ENCODE measurements around the gene HNRNPU.
A peak's percentile ranks its signal among the peaks of the same experiment; 100 is the strongest.

Gene HNRNPU

DNA sequence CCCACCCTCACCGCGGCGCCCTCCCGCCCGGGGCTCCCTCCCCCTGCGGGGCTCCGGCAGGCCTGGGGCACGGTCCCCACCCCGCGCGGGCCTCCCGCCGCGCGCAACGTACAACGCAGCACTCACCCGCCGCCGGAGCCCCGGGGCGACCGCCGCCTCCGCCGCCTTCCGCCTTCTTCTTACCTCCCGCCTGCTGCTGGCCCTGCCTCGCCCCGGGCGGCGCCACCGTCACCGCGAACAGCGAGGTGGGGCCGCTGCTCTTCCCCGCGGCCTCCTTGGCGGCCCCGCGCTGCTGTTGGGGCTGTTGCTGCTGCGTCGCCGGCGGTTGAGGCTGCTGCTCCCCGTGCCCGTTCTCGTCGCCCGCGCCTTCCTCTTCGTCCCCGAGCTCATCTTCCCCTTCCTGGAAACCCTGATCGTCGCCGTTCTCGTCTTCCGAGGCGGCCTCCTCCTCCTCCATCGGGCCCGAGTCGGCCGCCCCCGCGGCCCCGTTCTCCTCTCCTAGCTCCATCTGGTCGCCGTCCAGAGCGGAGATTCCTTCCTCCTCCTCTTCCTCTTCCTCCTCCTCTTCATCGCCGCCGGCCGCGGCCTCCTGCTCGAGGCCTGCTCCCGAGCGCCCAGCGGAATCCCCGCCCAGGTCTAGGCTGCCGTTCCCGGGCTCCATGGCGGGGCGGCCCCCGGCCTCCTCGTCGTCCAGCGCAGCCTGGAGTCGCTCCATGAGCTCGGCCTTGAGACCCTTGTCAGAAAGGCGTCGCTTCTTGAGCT lies 671 bp downstream of the HNRNPU start:
- no peak for DNase-seq (ENCODE audit: low read depth)
- TF ChIP-seq, protein P1, sequence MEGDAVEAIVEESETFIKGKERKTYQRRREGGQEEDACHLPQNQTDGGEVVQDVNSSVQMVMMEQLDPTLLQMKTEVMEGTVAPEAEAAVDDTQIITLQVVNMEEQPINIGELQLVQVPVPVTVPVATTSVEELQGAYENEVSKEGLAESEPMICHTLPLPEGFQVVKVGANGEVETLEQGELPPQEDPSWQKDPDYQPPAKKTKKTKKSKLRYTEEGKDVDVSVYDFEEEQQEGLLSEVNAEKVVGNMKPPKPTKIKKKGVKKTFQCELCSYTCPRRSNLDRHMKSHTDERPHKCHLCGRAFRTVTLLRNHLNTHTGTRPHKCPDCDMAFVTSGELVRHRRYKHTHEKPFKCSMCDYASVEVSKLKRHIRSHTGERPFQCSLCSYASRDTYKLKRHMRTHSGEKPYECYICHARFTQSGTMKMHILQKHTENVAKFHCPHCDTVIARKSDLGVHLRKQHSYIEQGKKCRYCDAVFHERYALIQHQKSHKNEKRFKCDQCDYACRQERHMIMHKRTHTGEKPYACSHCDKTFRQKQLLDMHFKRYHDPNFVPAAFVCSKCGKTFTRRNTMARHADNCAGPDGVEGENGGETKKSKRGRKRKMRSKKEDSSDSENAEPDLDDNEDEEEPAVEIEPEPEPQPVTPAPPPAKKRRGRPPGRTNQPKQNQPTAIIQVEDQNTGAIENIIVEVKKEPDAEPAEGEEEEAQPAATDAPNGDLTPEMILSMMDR (IDR thresholded peaks at IDR 0.05; ENCODE audit: control insufficient read depth, extremely low read depth, insufficient read depth), result no peak
- peak overlapping the region; percentile 95 for H3K4me3 ChIP-seq (ENCODE audit: low read depth, low read length)

- TF ChIP-seq, protein P1 (IDR thresholded peaks at IDR 0.05; ENCODE audit: control insufficient read depth, extremely low read depth, insufficient read depth), result no peak
- peak overlapping the region; percentile 95 for H3K4me3 ChIP-seq (ENCODE audit: low read depth, low read length)
- DNase-seq (ENCODE audit: low read depth), result peak; percentile 69
Observed at GRCh38 chr1:244862699-244863490, 1.4 kb downstream of the HNRNPU start.

DNA sequence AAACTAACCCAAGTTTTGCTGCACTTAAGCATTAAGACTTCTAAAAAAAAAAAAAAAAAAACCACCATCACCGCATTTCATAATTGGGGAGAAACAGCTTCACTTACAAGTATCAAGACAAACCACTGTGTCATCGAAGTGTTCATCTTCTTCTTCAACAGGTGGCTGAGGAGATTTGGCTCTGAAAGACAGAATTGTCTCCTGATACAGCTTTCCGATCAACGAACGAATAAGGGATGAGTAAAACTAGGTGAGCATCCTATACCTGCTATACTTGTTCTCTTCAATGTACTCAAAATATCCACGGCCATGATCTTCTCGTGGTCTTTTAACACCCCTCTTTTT lies 2.0 kb downstream of the HNRNPU start:
- TF ChIP-seq, protein P1 (IDR thresholded peaks at IDR 0.05; ENCODE audit: control insufficient read depth, extremely low read depth, insufficient read depth), result no peak
- DNase-seq (ENCODE audit: low read depth), result no peak
- peak overlapping the region; percentile 95 for H3K4me3 ChIP-seq (ENCODE audit: low read depth, low read length)

GRCh38 chr1:244861683-244862082 lies 2.7 kb downstream of the HNRNPU start:
- peak overlapping the region; percentile 95 for H3K4me3 ChIP-seq (ENCODE audit: low read depth, low read length)
- TF ChIP-seq, protein P1 (IDR thresholded peaks at IDR 0.05; ENCODE audit: control insufficient read depth, extremely low read depth, insufficient read depth), result no peak
- no peak for DNase-seq (ENCODE audit: low read depth)

- H3K4me3 ChIP-seq (ENCODE audit: low read depth, low read length), result peak overlapping the region; percentile 95
- DNase-seq (ENCODE audit: low read depth), result no peak
- TF ChIP-seq, protein P1 (IDR thresholded peaks at IDR 0.05; ENCODE audit: control insufficient read depth, extremely low read depth, insufficient read depth), result no peak
Observed at GRCh38 chr1:244860914-244861610, 3.3 kb downstream of the HNRNPU start.

- DNase-seq (ENCODE audit: low read depth), result no peak
- TF ChIP-seq, protein P1 (IDR thresholded peaks at IDR 0.05; ENCODE audit: control insufficient read depth, extremely low read depth, insufficient read depth), result no peak
- no peak overlapping the region for H3K4me3 ChIP-seq (ENCODE audit: low read depth, low read length)
Observed at GRCh38 chr1:244860078-244860477, 4.3 kb downstream of the HNRNPU start.

Measured in LNCaP clone FGC (cell line).